H9 (cell line): Measurements from ENCODE around the gene DOCK7. TPM values are rescaled to one million over a fixed set of nuclear protein-coding genes. Genes with fewer than 3 reads are reported as not detected.

Experiments used
- DNase-seq: peaks from one replicate; pipeline ENCODE4 v3.0.0-alpha.2; 2017
- H2AFZ ChIP-seq: one replicate; pipeline ENCODE4 v1.6.1; 2013; ENCODE audit warnings: mild to moderate bottlenecking, low read length, control low read depth, moderate library complexity
- H2AK5ac ChIP-seq: 2 replicates; pipeline ENCODE4 v1.6.1; 2013; ENCODE audit warnings: low read length, control low read depth, mixed read lengths; ENCODE audit not compliant: insufficient read length
- H2BK120ac ChIP-seq: one replicate; pipeline ENCODE4 v1.6.1; 2013; ENCODE audit warnings: low read depth, mild to moderate bottlenecking, low read length, control low read depth, inconsistent platforms; ENCODE audit not compliant: poor library complexity, severe bottlenecking
- H2BK12ac ChIP-seq: 2 replicates; pipeline ENCODE4 v1.6.1; 2013; ENCODE audit warnings: low read length, control low read depth, mixed read lengths, low read depth; ENCODE audit not compliant: insufficient read length
- H2BK15ac ChIP-seq: 2 replicates; pipeline ENCODE4 v1.6.1; 2013; ENCODE audit warnings: low read depth, low read length, control low read depth
- H2BK20ac ChIP-seq: one replicate; pipeline ENCODE4 v1.6.1; 2013; ENCODE audit warnings: low read depth, mild to moderate bottlenecking, low read length, control low read depth, inconsistent platforms; ENCODE audit not compliant: poor library complexity, severe bottlenecking
- H2BK5ac ChIP-seq: 2 replicates; pipeline ENCODE4 v1.6.1; 2013; ENCODE audit warnings: low read length, control low read depth, mixed read lengths; ENCODE audit not compliant: insufficient read length
- H3K14ac ChIP-seq: 2 replicates; pipeline ENCODE4 v1.6.1; 2013; ENCODE audit warnings: low read length, control low read depth; ENCODE audit not compliant: insufficient read depth
- H3K18ac ChIP-seq: 2 replicates; pipeline ENCODE4 v1.6.1; 2013; ENCODE audit warnings: low read depth, mild to moderate bottlenecking, mixed read lengths, low read length, control low read depth; ENCODE audit not compliant: insufficient read length
- H3K23ac ChIP-seq: 2 replicates; pipeline ENCODE4 v1.6.1; 2013; ENCODE audit warnings: low read length, control low read depth, mixed read lengths, low read depth; ENCODE audit not compliant: insufficient read length
- H3K23me2 ChIP-seq: 2 replicates; pipeline ENCODE4 v1.6.1; 2013; ENCODE audit warnings: low read depth, mild to moderate bottlenecking, mixed read lengths, low read length, control low read depth; ENCODE audit not compliant: insufficient read length, poor library complexity, severe bottlenecking
- H3K27ac ChIP-seq: 2 replicates; pipeline ENCODE4 v1.5.1; 2013; ENCODE audit warnings: low read length, control low read depth, mixed read lengths, low read depth; ENCODE audit not compliant: insufficient read length
- H3K27me3 ChIP-seq: 2 replicates; pipeline ENCODE4 v1.6.1; 2013; ENCODE audit warnings: low read length, control low read depth, inconsistent platforms; ENCODE audit not compliant: insufficient read depth
- H3K4ac ChIP-seq: 2 replicates; pipeline ENCODE4 v1.6.1; 2013; ENCODE audit warnings: low read depth, mild to moderate bottlenecking, control low read depth, inconsistent platforms, low read length, moderate library complexity
- H3K4me1 ChIP-seq: 2 replicates; pipeline ENCODE4 v1.6.1; 2013; ENCODE audit warnings: low read length, control low read depth, inconsistent platforms; ENCODE audit not compliant: insufficient read depth
- H3K4me2 ChIP-seq: 2 replicates; pipeline ENCODE4 v1.6.1; 2013; ENCODE audit warnings: low read length, control low read depth, mixed read lengths; ENCODE audit not compliant: insufficient read length, insufficient read depth
- H3K56ac ChIP-seq: 2 replicates; pipeline ENCODE4 v1.6.1; 2013; ENCODE audit warnings: low read depth, mild to moderate bottlenecking, mixed read lengths, low read length, control low read depth; ENCODE audit not compliant: insufficient read length
- H3K79me1 ChIP-seq: 2 replicates; pipeline ENCODE4 v1.6.1; 2013; ENCODE audit warnings: low read depth, mild to moderate bottlenecking, moderate library complexity, low read length, control low read depth, inconsistent platforms; ENCODE audit not compliant: insufficient read depth, poor library complexity, severe bottlenecking
- H3K79me2 ChIP-seq: 2 replicates; pipeline ENCODE4 v1.6.1; 2013; ENCODE audit warnings: low read length, control low read depth, inconsistent platforms; ENCODE audit not compliant: insufficient read depth
- H3K9ac ChIP-seq: 2 replicates; pipeline ENCODE4 v1.6.1; 2013; ENCODE audit warnings: low read length, control low read depth, mixed read lengths; ENCODE audit not compliant: insufficient read length; ENCODE audit errors: extremely low read depth
- H3K9me3 ChIP-seq: one replicate; pipeline ENCODE4 v1.6.1; 2013; ENCODE audit warnings: low read depth, low read length, inconsistent platforms; ENCODE audit not compliant: control insufficient read depth
- H3T11ph ChIP-seq: one replicate; pipeline ENCODE4 v1.6.1; 2013; ENCODE audit warnings: mild to moderate bottlenecking, low read length, control low read depth, inconsistent platforms
- H4K20me1 ChIP-seq: one replicate; pipeline ENCODE4 v1.6.1; 2013; ENCODE audit not compliant: control insufficient read depth, insufficient read length, insufficient read depth
- H4K5ac ChIP-seq: 2 replicates; pipeline ENCODE4 v1.6.1; 2013; ENCODE audit warnings: low read depth, mild to moderate bottlenecking, mixed read lengths, low read length, control low read depth; ENCODE audit not compliant: insufficient read length
- H4K8ac ChIP-seq: replicated peaks from 2 replicates; pipeline ENCODE4 v1.6.1; 2013; ENCODE audit warnings: low read length, control low read depth, mixed read lengths, low read depth; ENCODE audit not compliant: insufficient read length
- H4K91ac ChIP-seq: 2 replicates; pipeline ENCODE4 v1.6.1; 2013; ENCODE audit warnings: low read depth, mild to moderate bottlenecking, moderate library complexity, mixed read lengths, low read length, control low read depth; ENCODE audit not compliant: insufficient read length
- H3K27ac Mint-ChIP-seq, 3 experiments: 2 replicates in 2 of 3; 3 replicates in 1 of 3; pipeline ENCODE4 v1.8.0; 2020 to 2021; ENCODE audit warnings: mixed read lengths in 3 of 3, mild to moderate bottlenecking in 1 of 3, moderate library complexity in 1 of 3
- H3K27me3 Mint-ChIP-seq: 2 replicates; pipeline ENCODE4 v1.8.0; 2021; ENCODE audit warnings: low read depth, mild to moderate bottlenecking, moderate library complexity, mixed read lengths
- H3K36me3 Mint-ChIP-seq, 3 experiments: 2 replicates in 2 of 3; 3 replicates in 1 of 3; pipeline ENCODE4 v1.8.0; 2020 to 2021; ENCODE audit warnings: low read depth in 3 of 3, mixed read lengths in 3 of 3; ENCODE audit not compliant: insufficient read depth in 1 of 3
- H3K4me1 Mint-ChIP-seq, 2 experiments: 2 replicates each; pipeline ENCODE4 v1.8.0; 2020; ENCODE audit warnings: mixed read lengths in 2 of 2
- H3K4me3 Mint-ChIP-seq, 2 experiments: 2 replicates in 1 of 2; 3 replicates in 1 of 2; pipeline ENCODE4 v1.8.0; 2020 to 2021; ENCODE audit warnings: mild to moderate bottlenecking in 2 of 2, mixed read lengths in 2 of 2, moderate library complexity in 1 of 2
- H3K9me3 Mint-ChIP-seq, 2 experiments: 2 replicates in 1 of 2; 3 replicates in 1 of 2; pipeline ENCODE4 v1.8.0; 2020; ENCODE audit warnings: mild to moderate bottlenecking in 2 of 2, mixed read lengths in 2 of 2, moderate library complexity in 1 of 2
- CTCF ChIP-seq: fragments of 200-600 bp; sonication (generic); conservative IDR thresholded peaks from 3 replicates; pipeline ENCODE4 v1.8.0; 2021; ENCODE audit warnings: antibody characterized with exemption, mild to moderate bottlenecking
- WGBS: extraction: QIAGEN DNeasy Blood & Tissue Kit; methylation state at CpG from one replicate; pipeline ENCODE4 v1.1.7; 2013; ENCODE audit warnings: missing lambda C conversion rate, low lambda C conversion rate, mixed read lengths; ENCODE audit not compliant: insufficient read length; ENCODE audit errors: extremely low coverage; 5-methylcytosine and 5-hydroxymethylcytosine counted together
- total RNA-seq: library from RNA; stranded (reverse); gene quantifications from 2 replicates; pipeline ENCODE4 v1.2.1, GENCODE V29; 2021

The DOCK7 gene
- total RNA-seq, 1 experiment from 2014 or later, result 36.8 TPM

DNA sequence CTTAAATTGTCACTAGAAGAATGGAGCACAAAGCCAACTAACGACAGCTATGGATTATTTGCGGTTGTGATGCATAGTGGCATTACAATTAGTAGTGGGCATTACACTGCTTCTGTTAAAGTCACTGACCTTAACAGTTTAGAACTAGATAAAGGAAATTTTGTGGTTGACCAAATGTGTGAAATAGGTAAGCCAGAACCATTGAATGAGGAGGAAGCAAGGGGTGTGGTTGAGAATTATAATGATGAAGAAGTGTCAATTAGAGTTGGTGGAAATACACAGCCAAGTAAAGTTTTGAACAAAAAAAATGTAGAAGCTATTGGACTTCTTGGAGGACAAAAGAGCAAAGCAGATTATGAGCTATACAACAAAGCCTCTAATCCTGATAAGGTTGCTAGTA, 237.9 kb downstream of the DOCK7 start:
- H3K27me3 Mint-ChIP-seq, result no peaks in the 10 kb centered on the region
- Histone ChIP-seq H2BK120ac (no peak overlapping the region), H2BK12ac (no peak overlapping the region), H2BK15ac (no peak overlapping the region), H4K91ac (no peak overlapping the region), H4K5ac (no peak overlapping the region), H3K18ac (no peak overlapping the region), H2BK20ac (no peak overlapping the region), H3K9me3 (no peaks in the 10 kb centered on the region), H4K20me1 (no peaks in the 10 kb centered on the region), H3K27me3 (no peaks in the 10 kb centered on the region), H3T11ph (no peak overlapping the region), H3K9ac (no peak overlapping the region), H3K27ac (no peak overlapping the region), H3K23me2 (no peaks in the 10 kb centered on the region), H3K23ac (no peak overlapping the region), H3K4me1 (no peaks in the 10 kb centered on the region), H3K14ac (no peak overlapping the region), H3K79me2 (no peaks in the 10 kb centered on the region), H2AK5ac (no peak overlapping the region), H3K56ac (no peak overlapping the region), H3K4ac (no peak overlapping the region), H2AFZ (no peak overlapping the region), H3K79me1 (no peaks in the 10 kb centered on the region), H4K8ac (no peak overlapping the region), H2BK5ac (no peak overlapping the region), H3K4me2 (no peak overlapping the region)
- no peak for TF ChIP-seq CTCF
- H3K9me3 Mint-ChIP-seq, result no peaks in the 10 kb centered on the region
- H3K27ac Mint-ChIP-seq, result peak overlapping the region in 1 of 3 experiments; percentile 0; a peak in 1 of 7 replicates
- no peak for DNase-seq
- no CpG with 5 or more reads among the region's 2 CpGs for whole genome bisulfite sequencing
- no peaks in the 10 kb centered on the region for H3K4me1 Mint-ChIP-seq
- H3K36me3 Mint-ChIP-seq, result peaks cover 49 to 84% (median 84%) of the 10 kb centered on the region in 3 experiments
- H3K4me3 Mint-ChIP-seq, result no peak overlapping the region
